ENCODE measurements around the gene ING3. TPM values are rescaled to one million over a fixed set of nuclear protein-coding genes. Genes with fewer than 3 reads are reported as not detected.

ING3 gene
- total RNA-seq, 1 experiment from 2014 or later: 9.6 TPM

- CTCF ChIA-PET: interaction anchor here (0.5 kb wide), 1 partner anchor 925 kb away, joined by 8 read pairs; no protein-coding TSS in a partner anchor
- no TSS peak for BruUV-seq (replicated peaks)
- no peak for TF ChIP-seq CTCF (IDR thresholded peaks at IDR 0.05; ENCODE audit: unreplicated experiment)
- Mint-ChIP-seq H3K9me3 (ENCODE audit: low read depth, unreplicated experiment) (no peaks in the 10 kb centered on the region), H3K27ac (ENCODE audit: unreplicated experiment) (no peak overlapping the region), H3K27me3 (ENCODE audit: unreplicated experiment) (no peaks in the 10 kb centered on the region), H3K4me1 (ENCODE audit: low read depth, unreplicated experiment) (no peaks in the 10 kb centered on the region), H3K4me3 (ENCODE audit: low read depth, unreplicated experiment) (no peak overlapping the region), H3K36me3 (ENCODE audit: insufficient read depth, unreplicated experiment) (no peaks in the 10 kb centered on the region)
- intact Hi-C loops (cut with micrococcal nuclease; ENCODE audit: unreplicated experiment): no loop called here
- DNase-seq: no peak
Observed at GRCh38 chr7:120919466-120919865, 31.1 kb upstream of the ING3 start.

- DNase-seq: no peak
- no TSS peak for BruUV-seq (replicated peaks)
- Mint-ChIP-seq H3K27ac (ENCODE audit: unreplicated experiment) (no peak overlapping the region), H3K27me3 (ENCODE audit: unreplicated experiment) (no peaks in the 10 kb centered on the region), H3K36me3 (ENCODE audit: insufficient read depth, unreplicated experiment) (no peaks in the 10 kb centered on the region), H3K4me1 (ENCODE audit: low read depth, unreplicated experiment) (no peaks in the 10 kb centered on the region), H3K4me3 (ENCODE audit: low read depth, unreplicated experiment) (no peak overlapping the region), H3K9me3 (ENCODE audit: low read depth, unreplicated experiment) (no peaks in the 10 kb centered on the region)
- intact Hi-C loops (cut with micrococcal nuclease; ENCODE audit: unreplicated experiment): no loop called here
- no peak for TF ChIP-seq CTCF (IDR thresholded peaks at IDR 0.05; ENCODE audit: unreplicated experiment)
- CTCF ChIA-PET: interaction anchor here (0.5 kb wide), 1 partner anchor 925 kb away, joined by 8 read pairs; no protein-coding TSS in a partner anchor
Observed at GRCh38 chr7:120920034-120920433, 30.5 kb upstream of the ING3 start.

GRCh38 chr7:120920591-120921274, 29.8 kb upstream of the ING3 start:
- DNase-seq: no peak
- no peaks in the 10 kb centered on the region for H3K4me1 Mint-ChIP-seq (ENCODE audit: low read depth, unreplicated experiment)
- intact Hi-C loops (cut with micrococcal nuclease; ENCODE audit: unreplicated experiment): no loop called here
- H3K27me3 Mint-ChIP-seq (ENCODE audit: unreplicated experiment): no peaks in the 10 kb centered on the region
- CTCF ChIA-PET: no interaction called here
- no TSS peak for BruUV-seq (replicated peaks)
- H3K27ac Mint-ChIP-seq (ENCODE audit: unreplicated experiment): no peak overlapping the region
- H3K36me3 Mint-ChIP-seq (ENCODE audit: insufficient read depth, unreplicated experiment): no peaks in the 10 kb centered on the region
- no peak overlapping the region for H3K4me3 Mint-ChIP-seq (ENCODE audit: low read depth, unreplicated experiment)
- TF ChIP-seq CTCF (IDR thresholded peaks at IDR 0.05; ENCODE audit: unreplicated experiment): no peak
- no peaks in the 10 kb centered on the region for H3K9me3 Mint-ChIP-seq (ENCODE audit: low read depth, unreplicated experiment)

- no TSS peak for BruUV-seq (replicated peaks)
- H3K27ac Mint-ChIP-seq (ENCODE audit: unreplicated experiment): no peak overlapping the region
- intact Hi-C loops (cut with micrococcal nuclease; ENCODE audit: unreplicated experiment): no loop called here
- no peaks in the 10 kb centered on the region for H3K27me3 Mint-ChIP-seq (ENCODE audit: unreplicated experiment)
- H3K4me3 Mint-ChIP-seq (ENCODE audit: low read depth, unreplicated experiment): no peak overlapping the region
- no peaks in the 10 kb centered on the region for H3K4me1 Mint-ChIP-seq (ENCODE audit: low read depth, unreplicated experiment)
- H3K36me3 Mint-ChIP-seq (ENCODE audit: insufficient read depth, unreplicated experiment): no peaks in the 10 kb centered on the region
- DNase-seq: no peak
- H3K9me3 Mint-ChIP-seq (ENCODE audit: low read depth, unreplicated experiment): no peaks in the 10 kb centered on the region
- no peak for TF ChIP-seq CTCF (IDR thresholded peaks at IDR 0.05; ENCODE audit: unreplicated experiment)
- CTCF ChIA-PET: no interaction called here
Observed at GRCh38 chr7:120924837-120925236, 25.7 kb upstream of the ING3 start.
